GM23338 (cell line): Measurements from ENCODE around the gene EPHB6. TPM values are rescaled to one million over a fixed set of nuclear protein-coding genes. Genes with fewer than 3 reads are reported as not detected.
A peak's percentile ranks its signal among the peaks of the same experiment; 100 is the strongest.

ENCODE experiments used
- ATAC-seq: fragments of 200-7000 bp; cut with Tn5 transposase; 3 replicates; pipeline ENCODE4 v1.9.1; 2020
- DNase-seq: peaks from one replicate; pipeline ENCODE4 v3.0.0-alpha.2; 2015; ENCODE audit warnings: low spot score
- H2AFZ ChIP-seq: fragments of 200-600 bp; sonication (generic); 2 replicates; pipeline ENCODE4 v1.8.0; 2016; ENCODE audit warnings: antibody characterized with exemption, mild to moderate bottlenecking, moderate library complexity
- H3F3A ChIP-seq: fragments of 200-600 bp; sonication (generic); replicated peaks from 2 replicates; pipeline ENCODE4 v1.8.0; 2017; ENCODE audit warnings: antibody characterized with exemption, mixed run types, low read depth
- H3K27ac ChIP-seq: fragments of 200-600 bp; sonication (generic); 2 replicates; pipeline ENCODE4 v1.6.1; 2016; ENCODE audit warnings: low read depth
- H3K27me3 ChIP-seq: fragments of 200-600 bp; sonication (generic); 2 replicates; pipeline ENCODE4 v1.8.0; 2016; ENCODE audit warnings: mild to moderate bottlenecking, mixed run types, moderate library complexity; ENCODE audit not compliant: insufficient read depth
- H3K36me3 ChIP-seq: fragments of 200-600 bp; sonication (generic); 2 replicates; pipeline ENCODE4 v1.8.0; 2016; ENCODE audit warnings: mild to moderate bottlenecking; ENCODE audit not compliant: insufficient read depth
- H3K4me1 ChIP-seq: fragments of 200-600 bp; sonication (generic); 2 replicates; pipeline ENCODE4 v1.8.0; 2016; ENCODE audit warnings: mild to moderate bottlenecking, moderate library complexity; ENCODE audit not compliant: insufficient read depth
- H3K4me2 ChIP-seq: fragments of 200-600 bp; sonication (generic); 2 replicates; pipeline ENCODE4 v1.7.1; 2017; ENCODE audit warnings: mixed run types
- H3K4me3 ChIP-seq: fragments of 200-600 bp; sonication (generic); 2 replicates; pipeline ENCODE4 v1.6.1; 2016; ENCODE audit warnings: mixed run types
- H3K79me2 ChIP-seq: fragments of 200-600 bp; sonication (generic); replicated peaks from 2 replicates; pipeline ENCODE4 v1.8.0; 2017; ENCODE audit warnings: mild to moderate bottlenecking; ENCODE audit not compliant: insufficient read depth
- H3K9me2 ChIP-seq: fragments of 200-600 bp; sonication (generic); 2 replicates; pipeline ENCODE4 v1.8.0; 2017; ENCODE audit not compliant: insufficient read depth
- H4K20me1 ChIP-seq: fragments of 200-600 bp; sonication (generic); replicated peaks from 2 replicates; pipeline ENCODE4 v1.8.0; 2017; ENCODE audit warnings: mild to moderate bottlenecking; ENCODE audit not compliant: insufficient read depth
- H3K27ac Mint-ChIP-seq: 2 replicates; pipeline ENCODE4 v1.8.0; 2020; ENCODE audit warnings: inconsistent platforms, mild to moderate bottlenecking, moderate library complexity, mixed read lengths
- H3K27me3 Mint-ChIP-seq: 3 replicates; pipeline ENCODE4 v1.8.0; 2022; ENCODE audit warnings: low read depth, mild to moderate bottlenecking, moderate library complexity, mixed read lengths, inconsistent platforms; ENCODE audit not compliant: insufficient read depth, poor library complexity
- H3K36me3 Mint-ChIP-seq: 3 replicates; pipeline ENCODE4 v1.8.0; 2021; ENCODE audit warnings: low read depth, mild to moderate bottlenecking, inconsistent platforms, moderate library complexity, mixed read lengths
- H3K4me1 Mint-ChIP-seq: 3 replicates; pipeline ENCODE4 v1.8.0; 2020; ENCODE audit warnings: mild to moderate bottlenecking, inconsistent platforms, mixed read lengths
- H3K4me3 Mint-ChIP-seq: 3 replicates; pipeline ENCODE4 v1.8.0; 2021; ENCODE audit warnings: moderate library complexity, mild to moderate bottlenecking, inconsistent platforms, mixed read lengths
- H3K9me3 Mint-ChIP-seq: 3 replicates; pipeline ENCODE4 v1.8.0; 2020; ENCODE audit warnings: moderate library complexity, mild to moderate bottlenecking, inconsistent platforms, mixed read lengths
- EZH2 ChIP-seq: fragments of 200-600 bp; sonication (generic); IDR thresholded peaks from one replicate; pipeline ENCODE4 v1.8.0; 2017; ENCODE audit warnings: antibody characterized with exemption, mild to moderate bottlenecking, low read depth; ENCODE audit not compliant: unreplicated experiment
- ZNF114 ChIP-seq: fragments of 250-450 bp; sonication (Bioruptor Pico); IDR thresholded peaks from 2 replicates; pipeline ENCODE4 v1.5.0; 2020; ENCODE audit warnings: mild to moderate bottlenecking, moderate library complexity
- polyA plus RNA-seq: library from polyadenylated mRNA; unstranded; fragments of >200 nt; fragmentation: Nextera tagmentation; extraction: Ambion mirVana; gene quantifications from 2 replicates; pipeline ENCODE4 v1.2.1, GENCODE V29; 2016
- total RNA-seq: library from RNA; depleted of rRNA; stranded (reverse); fragments of >200 nt; shearing (Covaris generic); gene quantifications from 2 replicates; pipeline ENCODE4 v1.2.3, GENCODE V29; 2014
- TF ChIP-seq, protein P1 (sequence below): fragments of 250-450 bp; sonication (Bioruptor Pico); IDR thresholded peaks from 2 replicates; pipeline ENCODE4 v1.5.0; 2020; ENCODE audit warnings: mild to moderate bottlenecking, moderate library complexity

EPHB6 gene
- total and polyA plus RNA-seq, 2 experiments from 2014 or later, result 20.8 to 27.5 TPM

DNA sequence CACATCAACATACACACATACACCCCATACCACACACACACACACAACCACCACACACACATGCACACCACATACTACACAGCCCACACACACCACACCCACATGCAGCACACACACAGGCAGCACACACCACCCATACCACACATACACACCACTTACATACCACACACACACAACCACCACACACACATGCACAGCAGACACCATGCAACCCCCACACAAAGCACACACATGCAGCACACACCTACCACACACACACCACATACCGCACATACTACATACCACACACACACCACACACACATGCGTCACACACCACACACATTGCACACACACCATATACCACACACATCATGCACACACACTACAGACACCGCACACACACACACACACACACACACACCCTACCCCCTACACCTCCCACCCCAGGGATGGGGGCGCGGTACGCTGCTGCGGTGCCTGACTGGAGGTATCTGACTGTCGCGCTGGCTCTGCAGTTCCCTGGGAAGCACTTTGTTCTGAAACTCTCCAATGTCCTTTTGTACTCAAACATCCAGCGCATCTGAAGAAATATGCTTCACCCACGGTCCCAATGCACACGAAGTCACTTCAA is 36.1 kb downstream of the EPHB6 start:
- Mint-ChIP-seq H3K36me3 (no peaks in the 10 kb centered on the region; the same call in 2 of the 3 replicates), H3K27ac (peak overlapping the region; percentile 13; the same call in 1 of the 2 replicates), H3K4me1 (peaks cover 4% of the 10 kb centered on the region), H3K27me3 (peaks cover 5% of the 10 kb centered on the region), H3K9me3 (peaks cover 5% of the 10 kb centered on the region; the same call in 2 of the 3 replicates), H3K4me3 (no peak overlapping the region)
- no peak overlapping the region for H3K27ac ChIP-seq
- H3K4me2 ChIP-seq, result no peak overlapping the region
- no peaks in the 10 kb centered on the region for H3K79me2 ChIP-seq
- H2AFZ ChIP-seq, result no peak overlapping the region; the same call in 1 of the 2 replicates
- no peaks in the 10 kb centered on the region for H3K36me3 ChIP-seq
- TF ChIP-seq, protein P1, sequence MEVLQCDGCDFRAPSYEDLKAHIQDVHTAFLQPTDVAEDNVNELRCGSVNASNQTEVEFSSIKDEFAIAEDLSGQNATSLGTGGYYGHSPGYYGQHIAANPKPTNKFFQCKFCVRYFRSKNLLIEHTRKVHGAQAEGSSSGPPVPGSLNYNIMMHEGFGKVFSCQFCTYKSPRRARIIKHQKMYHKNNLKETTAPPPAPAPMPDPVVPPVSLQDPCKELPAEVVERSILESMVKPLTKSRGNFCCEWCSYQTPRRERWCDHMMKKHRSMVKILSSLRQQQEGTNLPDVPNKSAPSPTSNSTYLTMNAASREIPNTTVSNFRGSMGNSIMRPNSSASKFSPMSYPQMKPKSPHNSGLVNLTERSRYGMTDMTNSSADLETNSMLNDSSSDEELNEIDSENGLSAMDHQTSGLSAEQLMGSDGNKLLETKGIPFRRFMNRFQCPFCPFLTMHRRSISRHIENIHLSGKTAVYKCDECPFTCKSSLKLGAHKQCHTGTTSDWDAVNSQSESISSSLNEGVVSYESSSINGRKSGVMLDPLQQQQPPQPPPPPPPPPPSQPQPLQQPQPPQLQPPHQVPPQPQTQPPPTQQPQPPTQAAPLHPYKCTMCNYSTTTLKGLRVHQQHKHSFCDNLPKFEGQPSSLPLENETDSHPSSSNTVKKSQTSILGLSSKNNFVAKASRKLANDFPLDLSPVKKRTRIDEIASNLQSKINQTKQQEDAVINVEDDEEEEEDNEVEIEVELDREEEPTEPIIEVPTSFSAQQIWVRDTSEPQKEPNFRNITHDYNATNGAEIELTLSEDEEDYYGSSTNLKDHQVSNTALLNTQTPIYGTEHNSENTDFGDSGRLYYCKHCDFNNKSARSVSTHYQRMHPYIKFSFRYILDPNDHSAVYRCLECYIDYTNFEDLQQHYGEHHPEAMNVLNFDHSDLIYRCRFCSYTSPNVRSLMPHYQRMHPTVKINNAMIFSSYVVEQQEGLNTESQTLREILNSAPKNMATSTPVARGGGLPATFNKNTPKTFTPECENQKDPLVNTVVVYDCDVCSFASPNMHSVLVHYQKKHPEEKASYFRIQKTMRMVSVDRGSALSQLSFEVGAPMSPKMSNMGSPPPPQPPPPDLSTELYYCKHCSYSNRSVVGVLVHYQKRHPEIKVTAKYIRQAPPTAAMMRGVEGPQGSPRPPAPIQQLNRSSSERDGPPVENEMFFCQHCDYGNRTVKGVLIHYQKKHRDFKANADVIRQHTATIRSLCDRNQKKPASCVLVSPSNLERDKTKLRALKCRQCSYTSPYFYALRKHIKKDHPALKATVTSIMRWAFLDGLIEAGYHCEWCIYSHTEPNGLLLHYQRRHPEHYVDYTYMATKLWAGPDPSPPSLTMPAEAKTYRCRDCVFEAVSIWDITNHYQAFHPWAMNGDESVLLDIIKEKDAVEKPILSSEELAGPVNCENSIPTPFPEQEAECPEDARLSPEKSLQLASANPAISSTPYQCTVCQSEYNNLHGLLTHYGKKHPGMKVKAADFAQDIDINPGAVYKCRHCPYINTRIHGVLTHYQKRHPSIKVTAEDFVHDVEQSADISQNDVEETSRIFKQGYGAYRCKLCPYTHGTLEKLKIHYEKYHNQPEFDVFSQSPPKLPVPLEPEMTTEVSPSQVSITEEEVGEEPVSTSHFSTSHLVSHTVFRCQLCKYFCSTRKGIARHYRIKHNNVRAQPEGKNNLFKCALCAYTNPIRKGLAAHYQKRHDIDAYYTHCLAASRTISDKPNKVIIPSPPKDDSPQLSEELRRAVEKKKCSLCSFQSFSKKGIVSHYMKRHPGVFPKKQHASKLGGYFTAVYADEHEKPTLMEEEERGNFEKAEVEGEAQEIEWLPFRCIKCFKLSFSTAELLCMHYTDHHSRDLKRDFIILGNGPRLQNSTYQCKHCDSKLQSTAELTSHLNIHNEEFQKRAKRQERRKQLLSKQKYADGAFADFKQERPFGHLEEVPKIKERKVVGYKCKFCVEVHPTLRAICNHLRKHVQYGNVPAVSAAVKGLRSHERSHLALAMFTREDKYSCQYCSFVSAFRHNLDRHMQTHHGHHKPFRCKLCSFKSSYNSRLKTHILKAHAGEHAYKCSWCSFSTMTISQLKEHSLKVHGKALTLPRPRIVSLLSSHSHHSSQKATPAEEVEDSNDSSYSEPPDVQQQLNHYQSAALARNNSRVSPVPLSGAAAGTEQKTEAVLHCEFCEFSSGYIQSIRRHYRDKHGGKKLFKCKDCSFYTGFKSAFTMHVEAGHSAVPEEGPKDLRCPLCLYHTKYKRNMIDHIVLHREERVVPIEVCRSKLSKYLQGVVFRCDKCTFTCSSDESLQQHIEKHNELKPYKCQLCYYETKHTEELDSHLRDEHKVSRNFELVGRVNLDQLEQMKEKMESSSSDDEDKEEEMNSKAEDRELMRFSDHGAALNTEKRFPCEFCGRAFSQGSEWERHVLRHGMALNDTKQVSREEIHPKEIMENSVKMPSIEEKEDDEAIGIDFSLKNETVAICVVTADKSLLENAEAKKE (CRISPR knock-in tag), result no peak
- H4K20me1 ChIP-seq, result no peaks in the 10 kb centered on the region
- no peaks in the 10 kb centered on the region for H3K9me2 ChIP-seq
- H3K4me3 ChIP-seq, result no peak overlapping the region
- no peak for ATAC-seq
- H3F3A ChIP-seq, result no peaks in the 10 kb centered on the region
- H3K4me1 ChIP-seq, result no peaks in the 10 kb centered on the region
- DNase-seq, result no peak
- H3K27me3 ChIP-seq, result no peaks in the 10 kb centered on the region

DNA sequence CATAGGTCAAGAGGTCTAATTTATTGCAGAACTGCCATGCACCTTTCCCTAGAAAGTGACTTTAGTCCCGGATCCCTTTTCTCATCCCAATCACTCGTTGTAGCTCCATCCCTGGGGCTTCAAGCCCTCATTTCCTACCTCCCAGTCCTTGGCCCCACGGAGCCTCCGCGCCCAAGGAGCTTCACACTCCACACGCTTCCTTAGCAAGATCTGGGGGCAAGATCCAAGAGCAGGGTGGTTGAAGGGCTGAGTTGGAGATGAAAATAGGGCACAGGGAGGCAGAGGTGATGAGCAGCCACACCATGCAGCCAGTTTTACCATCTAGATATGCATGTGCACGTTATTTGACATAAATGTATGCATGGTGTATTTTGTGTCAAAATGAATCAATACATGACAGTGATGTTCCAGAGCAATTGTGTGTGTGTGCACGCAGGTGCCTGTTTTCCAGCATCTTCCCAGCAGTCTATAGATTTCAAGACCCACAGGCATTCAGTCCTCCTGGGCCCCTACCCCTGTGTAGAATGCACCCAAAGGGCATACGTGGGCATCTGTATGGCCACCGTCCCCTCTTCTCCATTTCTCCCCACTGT is 36.7 kb downstream of the EPHB6 start:
- Histone ChIP-seq H3K4me2 (no peak overlapping the region), H3K4me1 (no peaks in the 10 kb centered on the region), H3K27me3 (no peaks in the 10 kb centered on the region), H2AFZ (no peak overlapping the region; the same call in 1 of the 2 replicates), H3K4me3 (no peak overlapping the region), H4K20me1 (no peaks in the 10 kb centered on the region), H3F3A (no peaks in the 10 kb centered on the region), H3K79me2 (no peaks in the 10 kb centered on the region), H3K36me3 (no peaks in the 10 kb centered on the region), H3K9me2 (no peaks in the 10 kb centered on the region), H3K27ac (no peak overlapping the region)
- no peak for DNase-seq
- Mint-ChIP-seq H3K27ac (no peak overlapping the region), H3K9me3 (peaks cover 5% of the 10 kb centered on the region; the same call in 2 of the 3 replicates), H3K27me3 (peaks cover 5% of the 10 kb centered on the region), H3K4me1 (peaks cover 2% of the 10 kb centered on the region; the same call in 1 of the 3 replicates), H3K36me3 (no peaks in the 10 kb centered on the region; the same call in 2 of the 3 replicates), H3K4me3 (no peak overlapping the region)
- ATAC-seq, result no peak
- TF ChIP-seq ZNF114 (CRISPR knock-in tag) (no peak), EZH2 (no peak)
